ENCODE measurements around the gene PRSS50. TPM values are rescaled to one million over a fixed set of nuclear protein-coding genes. Genes with fewer than 3 reads are reported as not detected.
"Not testable (repeated sequence)": the region's sequence is repeated elsewhere in the genome, so short reads cannot be mapped to it uniquely, and the experiment has no call there.

Gene PRSS50
- total RNA-seq, 1 donor from 2014 or later, result not detected

- H3K27me3 ChIP-seq (ENCODE audit: control insufficient read depth, insufficient read depth, low read length), result no peaks in the 10 kb centered on the region
- DNase-seq (ENCODE audit: low read depth) (no peak), FAIRE-seq (no peak)
- no peak for TF ChIP-seq CTCF (IDR thresholded peaks at IDR 0.05; ENCODE audit: insufficient read depth, low read length, severe bottlenecking)
- no peaks in the 10 kb centered on the region for H3K36me3 ChIP-seq (ENCODE audit: control insufficient read depth, insufficient read depth, low read length)
- H3K4me3 ChIP-seq (ENCODE audit: low read depth, low read length), result no peak overlapping the region
Measured at GRCh38 chr3:46742992-46743585, 25.4 kb upstream of the PRSS50 start.

GRCh38 chr3:46739565-46739964 is 21.9 kb upstream of the PRSS50 start:
- H3K4me3 ChIP-seq (ENCODE audit: low read depth, low read length); H3K27me3 ChIP-seq (ENCODE audit: control insufficient read depth, insufficient read depth, low read length); FAIRE-seq; DNase-seq (ENCODE audit: low read depth); H3K36me3 ChIP-seq (ENCODE audit: control insufficient read depth, insufficient read depth, low read length): not testable (repeated sequence)

- no peak for FAIRE-seq
- H3K4me3 ChIP-seq (ENCODE audit: low read depth, low read length), result no peak overlapping the region
- TF ChIP-seq CTCF (IDR thresholded peaks at IDR 0.05; ENCODE audit: insufficient read depth, low read length, severe bottlenecking), result no peak
Measured at GRCh38 chr3:46737329-46737731, 19.7 kb upstream of the PRSS50 start.

GRCh38 chr3:46736006-46736872 is 18.6 kb upstream of the PRSS50 start:
- TF ChIP-seq CTCF (IDR thresholded peaks at IDR 0.05; ENCODE audit: insufficient read depth, low read length, severe bottlenecking), result no peak
- Histone ChIP-seq H3K27me3 (ENCODE audit: control insufficient read depth, insufficient read depth, low read length) (no peaks in the 10 kb centered on the region), H3K36me3 (ENCODE audit: control insufficient read depth, insufficient read depth, low read length) (no peaks in the 10 kb centered on the region), H3K4me3 (ENCODE audit: low read depth, low read length) (no peak overlapping the region)
- FAIRE-seq (no peak), DNase-seq (ENCODE audit: low read depth) (no peak)

More at GRCh38 chr3:46737329-46737731, 19.7 kb upstream of the PRSS50 start:
- no peak for DNase-seq (ENCODE audit: low read depth)
- no peaks in the 10 kb centered on the region for H3K36me3 ChIP-seq (ENCODE audit: control insufficient read depth, insufficient read depth, low read length)
- no peaks in the 10 kb centered on the region for H3K27me3 ChIP-seq (ENCODE audit: control insufficient read depth, insufficient read depth, low read length)

- FAIRE-seq (no peak), DNase-seq (ENCODE audit: low read depth) (no peak)
- no peaks in the 10 kb centered on the region for H3K36me3 ChIP-seq (ENCODE audit: control insufficient read depth, insufficient read depth, low read length)
Measured at GRCh38 chr3:46734773-46735172, 17.1 kb upstream of the PRSS50 start.

More at GRCh38 chr3:46734773-46735172, 17.1 kb upstream of the PRSS50 start:
- no peaks in the 10 kb centered on the region for H3K27me3 ChIP-seq (ENCODE audit: control insufficient read depth, insufficient read depth, low read length)
- TF ChIP-seq CTCF (IDR thresholded peaks at IDR 0.05; ENCODE audit: insufficient read depth, low read length, severe bottlenecking), result no peak
- H3K4me3 ChIP-seq (ENCODE audit: low read depth, low read length), result no peak overlapping the region
